Trophoblast cell (in vitro differentiated cells and primary cell): Measurements from ENCODE around the gene GREM2.

Experiments used
- DNase-seq, 2 donors: peaks; one replicate each; pipeline ENCODE4 v3.0.0-alpha.2; 2016
- H2AFZ ChIP-seq: 2 replicates; pipeline ENCODE4 v1.6.1; 2013; ENCODE audit warnings: low read length, moderate library complexity, mild to moderate bottlenecking; ENCODE audit not compliant: insufficient read depth, poor library complexity
- H2AK5ac ChIP-seq: 2 replicates; pipeline ENCODE4 v1.6.1; 2013; ENCODE audit warnings: mild to moderate bottlenecking, low read length
- H2BK120ac ChIP-seq: 2 replicates; pipeline ENCODE4 v1.6.1; 2013; ENCODE audit warnings: low read length, mild to moderate bottlenecking, moderate library complexity; ENCODE audit not compliant: insufficient read depth, poor library complexity
- H2BK12ac ChIP-seq: 2 replicates; pipeline ENCODE4 v1.6.1; 2013; ENCODE audit warnings: mild to moderate bottlenecking, low read length, moderate library complexity
- H2BK5ac ChIP-seq: 2 replicates; pipeline ENCODE4 v1.6.1; 2013; ENCODE audit warnings: low read length, low read depth, moderate library complexity, mild to moderate bottlenecking; ENCODE audit not compliant: poor library complexity
- H3K14ac ChIP-seq: 2 replicates; pipeline ENCODE4 v1.6.1; 2013; ENCODE audit warnings: mild to moderate bottlenecking, low read length
- H3K18ac ChIP-seq: 2 replicates; pipeline ENCODE4 v1.6.1; 2013; ENCODE audit warnings: mild to moderate bottlenecking, low read length
- H3K23ac ChIP-seq: 2 replicates; pipeline ENCODE4 v1.6.1; 2013; ENCODE audit warnings: low read length
- H3K27ac ChIP-seq: 2 replicates; pipeline ENCODE4 v1.5.1; 2013; ENCODE audit warnings: low read depth, mild to moderate bottlenecking, inconsistent platforms, low read length, moderate library complexity
- H3K27me3 ChIP-seq: 2 replicates; pipeline ENCODE4 v1.6.1; 2013; ENCODE audit warnings: inconsistent platforms, mild to moderate bottlenecking, low read length, moderate library complexity; ENCODE audit not compliant: insufficient read depth
- H3K36me3 ChIP-seq, 2 experiments: 1 replicate in 1 of 2; 2 replicates in 1 of 2; pipeline ENCODE4 v1.6.1; 2013; ENCODE audit warnings: low read length in 2 of 2, mild to moderate bottlenecking in 2 of 2, moderate library complexity in 1 of 2; ENCODE audit not compliant: insufficient read depth in 2 of 2, control insufficient read depth in 1 of 2
- H3K4ac ChIP-seq: 2 replicates; pipeline ENCODE4 v1.6.1; 2013; ENCODE audit warnings: low read depth, mild to moderate bottlenecking, low read length, moderate library complexity
- H3K4me1 ChIP-seq, 2 experiments: 1 replicate in 1 of 2; 2 replicates in 1 of 2; pipeline ENCODE4 v1.6.1; 2013; ENCODE audit warnings: low read length in 2 of 2, mild to moderate bottlenecking in 2 of 2, moderate library complexity in 1 of 2; ENCODE audit not compliant: insufficient read depth in 2 of 2, control insufficient read depth in 1 of 2
- H3K4me2 ChIP-seq: 2 replicates; pipeline ENCODE4 v1.6.1; 2013; ENCODE audit warnings: inconsistent platforms, mild to moderate bottlenecking, low read length, moderate library complexity
- H3K4me3 ChIP-seq: 2 replicates; pipeline ENCODE4 v1.5.1; 2013; ENCODE audit warnings: mild to moderate bottlenecking, low read depth, low read length, inconsistent platforms
- H3K79me1 ChIP-seq: one replicate; pipeline ENCODE4 v1.6.1; 2013; ENCODE audit warnings: low read length
- H3K79me2 ChIP-seq: 2 replicates; pipeline ENCODE4 v1.6.1; 2013; ENCODE audit warnings: low read length, mild to moderate bottlenecking; ENCODE audit not compliant: control insufficient read depth, insufficient read depth, poor library complexity
- H3K9ac ChIP-seq: 2 replicates; pipeline ENCODE4 v1.6.1; 2013; ENCODE audit warnings: mild to moderate bottlenecking, low read length
- H3K9me3 ChIP-seq: 2 replicates; pipeline ENCODE4 v1.6.1; 2013; ENCODE audit warnings: low read depth, mild to moderate bottlenecking, control low read depth, inconsistent platforms, low read length; ENCODE audit not compliant: insufficient read depth
- H4K12ac ChIP-seq: 2 replicates; pipeline ENCODE4 v1.6.1; 2013; ENCODE audit warnings: low read depth, mild to moderate bottlenecking, low read length, moderate library complexity
- H4K8ac ChIP-seq: 2 replicates; pipeline ENCODE4 v1.6.1; 2013; ENCODE audit warnings: low read depth, mild to moderate bottlenecking, low read length, moderate library complexity
- H4K91ac ChIP-seq: one replicate; pipeline ENCODE4 v1.6.1; 2013; ENCODE audit warnings: low read depth, mild to moderate bottlenecking, low read length, moderate library complexity
- WGBS: extraction: QIAGEN DNeasy Blood & Tissue Kit; methylation state at CpG from one replicate; pipeline ENCODE4 v1.1.7; 2013; ENCODE audit warnings: missing lambda C conversion rate; ENCODE audit not compliant: insufficient read length, insufficient coverage; ENCODE audit errors: extremely low coverage; 5-methylcytosine and 5-hydroxymethylcytosine counted together

GREM2 gene

DNA sequence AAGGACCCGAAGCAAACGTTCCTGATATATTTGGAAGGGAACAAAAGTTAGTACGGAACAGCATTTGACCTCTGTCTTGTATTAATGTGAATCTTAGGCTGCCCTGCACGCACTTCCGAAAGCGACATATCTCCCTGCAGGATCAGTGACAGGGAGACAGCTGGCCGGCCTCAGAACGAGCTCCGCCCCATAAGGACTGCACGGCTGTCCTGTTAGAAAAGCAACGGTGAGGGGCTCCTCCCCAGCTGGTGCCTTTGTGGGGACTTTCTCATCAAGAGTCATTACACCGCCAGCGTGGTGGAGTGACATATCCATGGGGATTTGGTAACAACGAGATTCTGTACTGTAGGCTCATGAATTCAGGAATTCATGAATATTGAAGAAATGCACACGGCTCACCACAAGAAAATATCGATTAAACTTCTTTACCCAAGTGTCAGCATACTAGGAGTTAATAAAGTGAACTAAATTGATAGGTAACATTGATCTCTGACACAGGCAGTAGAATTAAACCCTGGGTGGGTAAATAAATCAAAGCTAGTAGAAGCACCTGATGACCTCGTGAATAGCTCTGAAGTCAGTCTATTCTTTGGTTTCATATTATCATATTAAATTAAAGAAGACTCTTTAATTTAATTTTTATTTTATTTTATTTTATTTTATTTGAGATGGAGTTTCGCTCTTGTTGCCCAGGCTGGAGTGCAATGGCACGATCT lies 8.1 kb upstream of the GREM2 start:
- Histone ChIP-seq H2AFZ (no peak overlapping the region), H3K4ac (no peak overlapping the region), H3K27me3 (no peaks in the 10 kb centered on the region), H3K4me1 (peaks cover 6 to 17% of the 10 kb centered on the region in 2 experiments), H2BK12ac (no peak overlapping the region), H2AK5ac (no peak overlapping the region), H3K9ac (no peak overlapping the region), H3K9me3 (no peaks in the 10 kb centered on the region), H4K12ac (no peak overlapping the region), H3K27ac (no peak overlapping the region), H3K23ac (no peak overlapping the region), H2BK5ac (no peak overlapping the region), H3K79me2 (no peaks in the 10 kb centered on the region), H3K4me2 (peak overlapping the region; percentile 13), H3K79me1 (no peaks in the 10 kb centered on the region), H3K14ac (no peak overlapping the region), H3K36me3 (no peaks in the 10 kb centered on the region), H3K18ac (no peak overlapping the region), H4K8ac (peak overlapping the region; percentile 7), H3K4me3 (no peak overlapping the region), H2BK120ac (no peak overlapping the region), H4K91ac (no peak overlapping the region)
- DNase-seq, result peak; percentile 52 to 57
- WGBS, result no CpG with 5 or more reads among the region's 19 CpGs

DNA sequence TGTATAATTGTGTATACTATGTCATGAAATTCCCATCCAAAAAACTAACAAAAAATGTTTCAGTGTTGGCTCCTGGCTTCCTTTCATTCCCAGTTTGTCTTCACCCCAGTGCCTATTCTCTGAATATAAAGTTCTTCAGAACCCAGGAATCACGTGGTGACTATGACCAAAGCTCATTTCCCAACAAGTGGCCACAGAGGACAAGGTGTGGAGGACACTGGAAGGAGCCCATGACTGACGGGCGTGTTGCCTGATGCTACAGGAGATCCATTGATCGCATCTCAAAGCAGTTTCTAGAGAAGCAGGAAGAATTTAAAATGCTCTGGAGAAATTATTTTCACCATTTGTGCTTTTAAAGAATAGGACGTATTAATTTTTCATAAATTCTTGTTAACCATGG lies 7.4 kb upstream of the GREM2 start:
- H3K27ac ChIP-seq, result no peak overlapping the region
- no peak overlapping the region for H2AFZ ChIP-seq
- no peak overlapping the region for H3K4me2 ChIP-seq
- no peak overlapping the region for H3K18ac ChIP-seq
- H3K4me3 ChIP-seq, result no peak overlapping the region
- H3K27me3 ChIP-seq, result no peaks in the 10 kb centered on the region
- no peaks in the 10 kb centered on the region for H3K79me2 ChIP-seq
- H2BK5ac ChIP-seq, result peak overlapping the region; percentile 19
- no peak overlapping the region for H3K14ac ChIP-seq
- H2AK5ac ChIP-seq, result no peak overlapping the region
- DNase-seq, result peak in 1 of 2 donors; percentile 43
- no peak overlapping the region for H2BK120ac ChIP-seq
- no CpG with 5 or more reads among the region's 5 CpGs for WGBS
- H4K91ac ChIP-seq, result no peak overlapping the region
- H2BK12ac ChIP-seq, result peak overlapping the region; percentile 73
- H3K4me1 ChIP-seq, result peaks cover 6 to 17% of the 10 kb centered on the region in 2 experiments
- no peaks in the 10 kb centered on the region for H3K9me3 ChIP-seq
- H3K36me3 ChIP-seq, result no peaks in the 10 kb centered on the region
- H4K12ac ChIP-seq, result no peak overlapping the region
- H3K23ac ChIP-seq, result no peak overlapping the region
- H3K9ac ChIP-seq, result no peak overlapping the region
- H3K79me1 ChIP-seq, result no peaks in the 10 kb centered on the region
- H3K4ac ChIP-seq, result no peak overlapping the region
- H4K8ac ChIP-seq, result no peak overlapping the region

DNA sequence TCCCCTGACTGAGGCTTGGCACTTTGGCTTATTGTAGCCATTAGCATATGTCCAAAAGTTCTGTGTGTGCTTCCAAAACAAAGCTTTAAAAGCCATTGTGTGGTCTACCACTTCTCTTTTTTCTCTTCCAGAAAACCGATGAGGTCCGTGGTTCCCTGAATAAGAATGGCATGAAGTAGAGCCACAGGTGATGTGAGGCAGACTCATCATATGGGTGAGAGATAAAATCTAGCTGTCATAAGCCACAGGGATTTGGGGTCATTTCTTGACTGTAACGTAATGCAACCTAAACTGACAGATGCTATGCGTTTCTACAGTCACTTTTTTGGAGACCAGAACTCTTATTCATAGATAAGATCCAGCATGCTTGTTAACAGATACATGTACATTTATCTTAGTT lies 7.0 kb upstream of the GREM2 start:
- no peak overlapping the region for H4K91ac ChIP-seq

DNA sequence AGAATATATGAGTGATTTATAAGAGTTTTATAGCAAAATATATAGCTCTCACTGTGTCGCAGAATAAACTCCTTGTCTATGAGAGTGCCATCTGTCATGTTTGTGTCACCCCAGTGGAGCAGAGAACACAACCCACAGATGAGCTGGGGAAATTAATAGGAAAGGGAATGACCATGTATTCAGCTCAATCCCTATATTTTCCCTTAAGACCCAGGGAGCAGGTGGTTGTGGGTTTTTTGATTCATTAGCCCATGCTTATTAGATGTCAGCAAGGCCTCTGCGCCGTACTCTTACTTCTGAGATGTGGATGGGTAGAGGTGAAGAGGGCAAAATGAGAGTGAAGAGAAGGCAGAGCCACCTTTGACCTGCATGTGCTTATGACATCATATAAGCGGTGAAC lies 4.1 kb upstream of the GREM2 start:
- peaks cover 6 to 13% of the 10 kb centered on the region in 2 experiments for H3K4me1 ChIP-seq
- WGBS, result no CpG with 5 or more reads among the region's 4 CpGs

More for the DNA sequence above, 7.0 kb upstream of the GREM2 start:
- peak; percentile 56 to 85 for DNase-seq
- Histone ChIP-seq H2BK120ac (no peak overlapping the region), H2AFZ (no peak overlapping the region), H3K18ac (no peak overlapping the region), H3K4me3 (no peak overlapping the region), H3K14ac (no peak overlapping the region), H4K8ac (no peak overlapping the region), H3K79me2 (no peaks in the 10 kb centered on the region), H3K4me2 (no peak overlapping the region), H3K9me3 (no peaks in the 10 kb centered on the region), H3K4me1 (peaks cover 6 to 17% of the 10 kb centered on the region in 2 experiments), H3K27me3 (no peaks in the 10 kb centered on the region), H3K23ac (no peak overlapping the region), H3K27ac (no peak overlapping the region), H4K12ac (no peak overlapping the region), H3K79me1 (no peaks in the 10 kb centered on the region), H2BK12ac (peak overlapping the region; percentile 22), H3K36me3 (no peaks in the 10 kb centered on the region), H2AK5ac (no peak overlapping the region), H3K4ac (no peak overlapping the region), H3K9ac (no peak overlapping the region), H2BK5ac (no peak overlapping the region)
- WGBS, result no CpG with 5 or more reads among the region's 4 CpGs

More for the DNA sequence above, 4.1 kb upstream of the GREM2 start:
- Histone ChIP-seq H3K27ac (no peak overlapping the region), H3K14ac (no peak overlapping the region), H3K23ac (no peak overlapping the region), H3K79me1 (peaks cover 6% of the 10 kb centered on the region), H3K4me3 (no peak overlapping the region), H4K12ac (no peak overlapping the region), H2AFZ (no peak overlapping the region), H4K91ac (no peak overlapping the region), H3K27me3 (no peaks in the 10 kb centered on the region), H2AK5ac (peak overlapping the region; percentile 62), H3K4me2 (no peak overlapping the region), H4K8ac (no peak overlapping the region), H2BK12ac (no peak overlapping the region), H3K36me3 (no peaks in the 10 kb centered on the region), H2BK5ac (no peak overlapping the region), H2BK120ac (no peak overlapping the region), H3K4ac (no peak overlapping the region), H3K79me2 (peaks cover 4% of the 10 kb centered on the region), H3K18ac (no peak overlapping the region), H3K9ac (no peak overlapping the region), H3K9me3 (no peaks in the 10 kb centered on the region)
- no peak for DNase-seq
